ENCODE data around the gene RAB8B. TPM values are rescaled to one million over a fixed set of nuclear protein-coding genes. Genes with fewer than 3 reads are reported as not detected.
A peak's percentile ranks its signal among the peaks of the same experiment; 100 is the strongest.

Gene RAB8B
- total and polyA plus RNA-seq, 9 of the 15 experiments (the other 6 are each of a cell fraction or from before 2014, with no cell fraction given), result 7.8 to 32.1 (median 24.2) TPM

DNA sequence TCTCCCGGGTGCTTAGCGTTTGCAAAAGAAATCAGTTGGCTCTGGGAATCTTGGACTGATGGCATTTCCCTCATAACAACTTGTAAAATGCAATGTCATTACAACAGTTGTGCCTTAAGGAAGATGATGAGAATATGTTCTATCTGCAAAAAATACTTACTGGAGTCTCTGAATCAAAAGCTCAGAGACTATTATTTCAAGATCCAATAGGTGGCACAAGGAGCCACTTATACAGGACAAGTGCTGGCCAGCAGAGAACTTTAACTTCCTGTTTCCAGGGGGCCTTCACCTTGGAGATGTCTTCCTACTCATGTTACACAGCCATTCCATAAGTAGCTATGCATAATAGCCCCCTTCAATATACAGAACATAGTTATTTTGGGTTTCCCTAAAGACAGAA is 23.2 kb upstream of the RAB8B start (continued):
- no peak for TF ChIP-seq NR2C2 (CRISPR knock-in tag; IDR thresholded peaks at IDR 0.05)
- no peak for TF ChIP-seq NR2C2 (tag; IDR thresholded peaks at IDR 0.05)
- peak; percentile 60 for TF ChIP-seq ETV1 (tag; conservative IDR thresholded peaks at IDR 0.05; ENCODE audit: low read depth)
- TF ChIP-seq RFX1 (IDR thresholded peaks at IDR 0.05), result peak; percentile 43
- TF ChIP-seq ELF1 (tag; IDR thresholded peaks at IDR 0.05), result peak; percentile 58
- TF ChIP-seq TGIF2 (CRISPR knock-in tag; IDR thresholded peaks at IDR 0.05), result no peak
- TF ChIP-seq, protein P1, sequence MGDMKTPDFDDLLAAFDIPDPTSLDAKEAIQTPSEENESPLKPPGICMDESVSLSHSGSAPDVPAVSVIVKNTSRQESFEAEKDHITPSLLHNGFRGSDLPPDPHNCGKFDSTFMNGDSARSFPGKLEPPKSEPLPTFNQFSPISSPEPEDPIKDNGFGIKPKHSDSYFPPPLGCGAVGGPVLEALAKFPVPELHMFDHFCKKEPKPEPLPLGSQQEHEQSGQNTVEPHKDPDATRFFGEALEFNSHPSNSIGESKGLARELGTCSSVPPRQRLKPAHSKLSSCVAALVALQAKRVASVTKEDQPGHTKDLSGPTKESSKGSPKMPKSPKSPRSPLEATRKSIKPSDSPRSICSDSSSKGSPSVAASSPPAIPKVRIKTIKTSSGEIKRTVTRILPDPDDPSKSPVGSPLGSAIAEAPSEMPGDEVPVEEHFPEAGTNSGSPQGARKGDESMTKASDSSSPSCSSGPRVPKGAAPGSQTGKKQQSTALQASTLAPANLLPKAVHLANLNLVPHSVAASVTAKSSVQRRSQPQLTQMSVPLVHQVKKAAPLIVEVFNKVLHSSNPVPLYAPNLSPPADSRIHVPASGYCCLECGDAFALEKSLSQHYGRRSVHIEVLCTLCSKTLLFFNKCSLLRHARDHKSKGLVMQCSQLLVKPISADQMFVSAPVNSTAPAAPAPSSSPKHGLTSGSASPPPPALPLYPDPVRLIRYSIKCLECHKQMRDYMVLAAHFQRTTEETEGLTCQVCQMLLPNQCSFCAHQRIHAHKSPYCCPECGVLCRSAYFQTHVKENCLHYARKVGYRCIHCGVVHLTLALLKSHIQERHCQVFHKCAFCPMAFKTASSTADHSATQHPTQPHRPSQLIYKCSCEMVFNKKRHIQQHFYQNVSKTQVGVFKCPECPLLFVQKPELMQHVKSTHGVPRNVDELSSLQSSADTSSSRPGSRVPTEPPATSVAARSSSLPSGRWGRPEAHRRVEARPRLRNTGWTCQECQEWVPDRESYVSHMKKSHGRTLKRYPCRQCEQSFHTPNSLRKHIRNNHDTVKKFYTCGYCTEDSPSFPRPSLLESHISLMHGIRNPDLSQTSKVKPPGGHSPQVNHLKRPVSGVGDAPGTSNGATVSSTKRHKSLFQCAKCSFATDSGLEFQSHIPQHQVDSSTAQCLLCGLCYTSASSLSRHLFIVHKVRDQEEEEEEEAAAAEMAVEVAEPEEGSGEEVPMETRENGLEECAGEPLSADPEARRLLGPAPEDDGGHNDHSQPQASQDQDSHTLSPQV (IDR thresholded peaks at IDR 0.05), result 0 out of 2 replicates have a peak, but pooled peaks have one; percentile 20
- no peak for TF ChIP-seq TFAM (CRISPR knock-in tag; conservative IDR thresholded peaks at IDR 0.05)
- peak; percentile 43; the same call in 1 of the 2 replicates for TF ChIP-seq GATAD2B (IDR thresholded peaks at IDR 0.05; ENCODE audit: borderline replicate concordance)
- no peak for TF ChIP-seq PRMT5 (CRISPR knock-in tag; IDR thresholded peaks at IDR 0.05)
- TF ChIP-seq, protein P2, sequence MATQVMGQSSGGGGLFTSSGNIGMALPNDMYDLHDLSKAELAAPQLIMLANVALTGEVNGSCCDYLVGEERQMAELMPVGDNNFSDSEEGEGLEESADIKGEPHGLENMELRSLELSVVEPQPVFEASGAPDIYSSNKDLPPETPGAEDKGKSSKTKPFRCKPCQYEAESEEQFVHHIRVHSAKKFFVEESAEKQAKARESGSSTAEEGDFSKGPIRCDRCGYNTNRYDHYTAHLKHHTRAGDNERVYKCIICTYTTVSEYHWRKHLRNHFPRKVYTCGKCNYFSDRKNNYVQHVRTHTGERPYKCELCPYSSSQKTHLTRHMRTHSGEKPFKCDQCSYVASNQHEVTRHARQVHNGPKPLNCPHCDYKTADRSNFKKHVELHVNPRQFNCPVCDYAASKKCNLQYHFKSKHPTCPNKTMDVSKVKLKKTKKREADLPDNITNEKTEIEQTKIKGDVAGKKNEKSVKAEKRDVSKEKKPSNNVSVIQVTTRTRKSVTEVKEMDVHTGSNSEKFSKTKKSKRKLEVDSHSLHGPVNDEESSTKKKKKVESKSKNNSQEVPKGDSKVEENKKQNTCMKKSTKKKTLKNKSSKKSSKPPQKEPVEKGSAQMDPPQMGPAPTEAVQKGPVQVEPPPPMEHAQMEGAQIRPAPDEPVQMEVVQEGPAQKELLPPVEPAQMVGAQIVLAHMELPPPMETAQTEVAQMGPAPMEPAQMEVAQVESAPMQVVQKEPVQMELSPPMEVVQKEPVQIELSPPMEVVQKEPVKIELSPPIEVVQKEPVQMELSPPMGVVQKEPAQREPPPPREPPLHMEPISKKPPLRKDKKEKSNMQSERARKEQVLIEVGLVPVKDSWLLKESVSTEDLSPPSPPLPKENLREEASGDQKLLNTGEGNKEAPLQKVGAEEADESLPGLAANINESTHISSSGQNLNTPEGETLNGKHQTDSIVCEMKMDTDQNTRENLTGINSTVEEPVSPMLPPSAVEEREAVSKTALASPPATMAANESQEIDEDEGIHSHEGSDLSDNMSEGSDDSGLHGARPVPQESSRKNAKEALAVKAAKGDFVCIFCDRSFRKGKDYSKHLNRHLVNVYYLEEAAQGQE (IDR thresholded peaks at IDR 0.05; ENCODE audit: borderline replicate concordance), result peak; percentile 63; the same call in 1 of the 2 replicates
- TF ChIP-seq, protein P2 (CRISPR knock-in tag; IDR thresholded peaks at IDR 0.05; ENCODE audit: low read depth), result no peak
- no peak for TF ChIP-seq PHB (CRISPR knock-in tag; IDR thresholded peaks at IDR 0.05)
- TF ChIP-seq NELFE (IDR thresholded peaks at IDR 0.05; ENCODE audit: insufficient read depth, insufficient read length), result no peak
- TF ChIP-seq TBP (optimal IDR thresholded peaks at IDR 0.05; ENCODE audit: low read depth, low read length), result no peak
- no peak for TF ChIP-seq ATF2 (CRISPR knock-in tag; IDR thresholded peaks at IDR 0.05)
- TF ChIP-seq ETV5 (CRISPR knock-in tag; IDR thresholded peaks at IDR 0.05; ENCODE audit: low read depth), result no peak
